Lung (tissue), 12 donors: ENCODE data around the gene CD79A. TPM values are rescaled to one million over a fixed set of nuclear protein-coding genes. Genes with fewer than 3 reads are reported as not detected.

Source experiments
- ATAC-seq: fragments of 200-7000 bp; cut with Tn5 transposase; one replicate; pipeline ENCODE4 v1.9.1; 2020; ENCODE audit warnings: moderate number of reproducible peaks; ENCODE audit not compliant: insufficient read depth, low FRiP score
- DNase-seq, 3 donors: peaks; one replicate each; pipeline ENCODE4 v3.0.0-alpha.2; 2013 to 2017
- H3K27ac ChIP-seq, 2 donors: one replicate each; pipeline ENCODE4 v1.5.1; 2013; ENCODE audit warnings: mild to moderate bottlenecking in 2 of 2, moderate library complexity in 2 of 2, control low read depth in 1 of 2, inconsistent platforms in 1 of 2, low read depth in 1 of 2, low read length in 1 of 2
- H3K27me3 ChIP-seq, 3 donors: one replicate each; pipeline ENCODE4 v1.5.1; 2013; ENCODE audit warnings: low read length in 2 of 3; ENCODE audit not compliant: control insufficient read depth in 3 of 3, insufficient read depth in 3 of 3
- H3K36me3 ChIP-seq, 4 donors: one replicate each; pipeline ENCODE4 v1.5.1; 2013; ENCODE audit warnings: low read length in 4 of 4, mild to moderate bottlenecking in 1 of 4, moderate library complexity in 1 of 4; ENCODE audit not compliant: control insufficient read depth in 4 of 4, insufficient read depth in 4 of 4
- H3K4me1 ChIP-seq, 5 donors: one replicate each; pipeline ENCODE4 v1.5.1; 2013; ENCODE audit warnings: low read length in 5 of 5, mild to moderate bottlenecking in 2 of 5, moderate library complexity in 1 of 5; ENCODE audit not compliant: control insufficient read depth in 5 of 5, insufficient read depth in 5 of 5
- H3K4me3 ChIP-seq: one replicate; pipeline ENCODE4 v1.5.1; 2013; ENCODE audit warnings: mild to moderate bottlenecking, control low read depth, moderate library complexity
- H3K9ac ChIP-seq, 2 donors: one replicate each; pipeline ENCODE4 v1.5.1; 2013; ENCODE audit warnings: low read length in 2 of 2, control low read depth in 1 of 2; ENCODE audit not compliant: insufficient read depth in 1 of 2
- H3K9me3 ChIP-seq, 4 donors: one replicate each; pipeline ENCODE4 v1.5.1; 2013; ENCODE audit warnings: low read length in 3 of 4, mild to moderate bottlenecking in 1 of 4, moderate library complexity in 1 of 4; ENCODE audit not compliant: control insufficient read depth in 4 of 4, insufficient read depth in 3 of 4
- CTCF ChIP-seq: IDR thresholded peaks from 2 replicates; pipeline ENCODE4 v1.5.1; 2012; ENCODE audit warnings: mild to moderate bottlenecking; ENCODE audit errors: control extremely low read depth, extremely low read depth
- WGBS, 2 donors: extraction: QIAGEN DNeasy Blood & Tissue Kit; methylation state at CpG; one replicate each; pipeline ENCODE4 v1.1.7; 2013; 5-methylcytosine and 5-hydroxymethylcytosine counted together
- polyA plus RNA-seq, 2 donors: library from polyadenylated mRNA; stranded (reverse); fragments of 200-250 nt; gene quantifications; one replicate each; pipeline ENCODE4 v1.2.1, GENCODE V29; 2013
- total RNA-seq, 2 donors: library from RNA; depleted of rRNA in 1 of 2; stranded (reverse); fragments of >200 nt in 1 of 2; gene quantifications; one replicate each; pipeline ENCODE4 v1.2.1, GENCODE V29; 2014 to 2021
- donor health status: control.
- donor health status: control.
- donor health status: Bipolar disorder and iron deficiency.
- donor health status: healthy.
- donor health status: DM: yes; HTN: yes; CAD: no.

CD79A gene
- total and polyA plus RNA-seq, 4 donors, result 1.4 to 14.8 (median 5.9) TPM

- peaks cover 0 to 7% (median 0%) of the 10 kb centered on the region in 4 donors for H3K9me3 ChIP-seq
- DNase-seq (no peak), ATAC-seq (no peak)
- 37 to 49% methylated on average over 27 of the region's 27 CpGs for WGBS, 2 donors
- no peak overlapping the region for H3K9ac ChIP-seq
- peaks cover 0 to 2% (median 0%) of the 10 kb centered on the region in 5 donors for H3K4me1 ChIP-seq
- H3K27ac ChIP-seq, result no peak overlapping the region
- H3K27me3 ChIP-seq, result peaks cover 5 to 90% (median 77%) of the 10 kb centered on the region in 3 donors
- no peak for TF ChIP-seq CTCF
- H3K4me3 ChIP-seq, result no peak overlapping the region
- no peaks in the 10 kb centered on the region for H3K36me3 ChIP-seq
Observed at GRCh38 chr19:41926028-41926762, 49.1 kb downstream of the CD79A start.

- Histone ChIP-seq H3K27ac (no peak overlapping the region), H3K9ac (no peak overlapping the region), H3K27me3 (peaks cover 5 to 90% (median 79%) of the 10 kb centered on the region in 3 donors), H3K36me3 (no peaks in the 10 kb centered on the region), H3K9me3 (peaks cover 0 to 7% (median 0%) of the 10 kb centered on the region in 4 donors), H3K4me1 (peaks cover 0 to 2% (median 0%) of the 10 kb centered on the region in 5 donors), H3K4me3 (no peak overlapping the region)
- 53 to 64% methylated on average over 16 of the region's 16 CpGs for whole genome bisulfite sequencing, 2 donors
- DNase-seq, result no peak
- no peak for TF ChIP-seq CTCF
- no peak for ATAC-seq
Observed at GRCh38 chr19:41926763-41927496, 49.9 kb downstream of the CD79A start.

- peaks cover 4 to 90% (median 79%) of the 10 kb centered on the region in 3 donors for H3K27me3 ChIP-seq
- peaks cover 0 to 2% (median 2%) of the 10 kb centered on the region in 5 donors for H3K4me1 ChIP-seq
- no peak overlapping the region for H3K9ac ChIP-seq
- DNase-seq, result no peak
- no peak overlapping the region for H3K4me3 ChIP-seq
- ATAC-seq, result no peak
- WGBS, 2 donors, result 8 to 13% methylated on average over 34 to 43 of the region's 43 CpGs
- no peak for TF ChIP-seq CTCF
- H3K27ac ChIP-seq, result no peak overlapping the region
- peaks cover 0 to 7% (median 0%) of the 10 kb centered on the region in 4 donors for H3K9me3 ChIP-seq
- H3K36me3 ChIP-seq, result no peaks in the 10 kb centered on the region
Observed at GRCh38 chr19:41927497-41928192, 50.6 kb downstream of the CD79A start.
